IPS-18c (cell line): ENCODE measurements around the gene C12orf75.
"Not testable (repeated sequence)": the region's sequence is repeated elsewhere in the genome, so short reads cannot be mapped to it uniquely, and the experiment has no call there.

Source experiments
- H3K4me3 ChIP-seq: 2 replicates; pipeline ENCODE4 v1.7.0; 2013; ENCODE audit warnings: low read depth, mild to moderate bottlenecking, low read length, moderate library complexity; ENCODE audit not compliant: insufficient read depth
- H3K9me3 ChIP-seq: one replicate; pipeline ENCODE4 v1.6.1; 2013; ENCODE audit warnings: mild to moderate bottlenecking, low read length, moderate library complexity; ENCODE audit not compliant: control insufficient read depth, insufficient read depth

C12orf75 gene

DNA sequence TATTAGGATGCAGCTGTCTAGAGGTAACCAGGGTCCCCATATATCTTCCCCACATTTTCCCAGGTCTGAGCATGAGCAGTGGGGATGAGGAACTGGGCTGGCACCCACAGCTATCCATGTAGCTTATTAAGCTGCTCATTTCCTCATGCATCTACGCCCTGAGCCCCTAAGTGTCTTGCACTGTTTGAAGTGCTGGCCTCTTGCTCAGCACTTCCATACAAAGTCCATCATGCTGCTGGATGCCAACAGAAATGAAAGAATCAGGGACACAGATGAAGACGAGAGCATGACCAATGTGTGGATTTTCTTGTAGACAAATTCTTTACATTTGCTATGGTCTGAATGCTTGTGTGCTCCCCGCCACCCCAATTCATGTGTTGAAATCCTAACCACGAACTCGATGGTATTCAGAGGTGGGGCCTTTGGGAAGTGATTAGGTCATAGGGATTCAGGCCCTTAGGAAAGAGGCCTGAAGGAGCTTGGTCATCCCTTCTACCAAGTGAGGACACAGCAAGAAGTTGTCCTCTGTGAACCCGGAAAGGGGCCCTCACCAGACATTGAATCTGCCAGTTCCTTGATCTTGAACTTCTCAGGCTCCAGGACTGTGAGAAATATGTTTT, 54.5 kb downstream of the C12orf75 start:
- no peak overlapping the region for H3K4me3 ChIP-seq

DNA sequence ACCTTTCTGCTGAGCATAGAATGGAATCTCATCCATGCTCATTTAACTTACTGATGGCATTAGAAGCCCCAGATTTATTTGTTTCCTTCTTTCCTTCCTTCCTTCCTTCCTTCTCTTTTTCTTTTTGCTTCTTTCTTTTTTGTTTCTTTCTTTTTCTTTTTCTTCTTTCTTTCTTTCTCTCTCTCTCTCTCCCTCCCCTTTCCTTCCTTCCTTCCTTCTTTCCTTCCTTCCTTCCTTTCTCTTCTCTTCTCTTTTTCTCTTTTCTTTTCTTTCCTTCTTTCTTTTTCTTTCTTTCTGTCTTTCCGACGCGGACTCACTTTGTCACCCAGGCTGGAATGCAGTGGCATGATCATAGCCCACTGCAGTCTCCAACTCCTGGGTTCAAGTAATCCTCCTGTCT, 55.9 kb downstream of the C12orf75 start:
- Histone ChIP-seq H3K9me3 (no peaks in the 10 kb centered on the region), H3K4me3 (no peak overlapping the region)

More for the DNA sequence above, 54.5 kb downstream of the C12orf75 start:
- H3K9me3 ChIP-seq = no peaks in the 10 kb centered on the region

DNA sequence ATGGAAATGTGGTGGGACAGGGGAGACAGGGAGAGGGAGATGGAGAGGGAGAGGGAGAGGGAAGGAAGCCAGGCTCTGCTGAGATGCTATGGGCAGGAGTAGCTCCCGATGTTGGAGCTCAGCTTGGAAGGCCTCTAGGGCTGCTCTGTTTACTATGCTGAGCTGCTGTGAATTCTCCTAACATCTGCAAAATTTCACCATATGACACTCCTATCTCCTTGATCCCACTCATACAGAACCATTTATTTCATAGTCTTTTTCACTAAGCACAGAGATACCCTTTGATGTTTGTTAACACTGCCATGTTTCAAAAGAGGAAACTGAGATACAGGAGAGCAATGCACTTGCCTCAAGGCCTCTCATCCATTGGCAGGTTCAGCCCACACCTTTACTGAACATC, 60.7 kb downstream of the C12orf75 start:
- no peaks in the 10 kb centered on the region for H3K9me3 ChIP-seq
- no peak overlapping the region for H3K4me3 ChIP-seq

DNA sequence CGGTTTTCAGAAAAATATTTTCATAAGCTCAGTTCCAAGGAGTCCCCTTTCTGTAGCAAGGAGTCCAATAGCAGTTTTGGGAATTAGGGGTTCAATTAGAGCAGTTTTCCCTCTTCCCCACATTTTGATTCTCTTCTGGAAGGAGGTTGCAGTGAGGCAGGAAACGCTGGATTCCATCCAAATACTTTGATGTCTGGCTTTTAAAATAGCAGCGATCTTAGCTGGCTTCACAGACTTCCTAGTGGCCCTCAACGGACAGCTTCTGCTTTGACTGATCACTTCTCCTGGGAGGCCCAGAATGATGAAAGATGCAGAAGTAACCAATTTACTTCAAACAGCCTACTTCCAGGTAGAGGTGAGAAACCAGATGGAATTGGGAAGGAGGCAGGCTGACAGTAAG, 63.1 kb downstream of the C12orf75 start:
- no peak overlapping the region for H3K4me3 ChIP-seq
- H3K9me3 ChIP-seq = no peaks in the 10 kb centered on the region

DNA sequence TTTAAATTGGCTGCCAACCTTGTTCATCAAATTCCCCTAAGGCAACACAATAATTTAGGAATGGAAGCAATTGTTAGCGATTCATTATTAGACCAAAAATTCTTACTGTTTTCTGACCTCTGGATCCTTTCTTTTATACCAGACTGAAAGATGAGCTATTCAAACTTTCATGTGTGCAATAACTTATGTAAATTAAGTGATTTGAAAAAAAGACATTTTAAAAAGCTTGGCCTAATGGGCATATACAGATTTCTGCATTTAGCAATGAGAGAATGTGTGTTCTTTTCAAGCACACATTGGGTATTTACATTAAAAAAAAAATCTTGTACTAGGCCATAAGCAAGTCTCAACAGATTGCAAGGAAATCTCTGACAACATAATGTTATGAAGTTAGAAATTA, 65.5 kb downstream of the C12orf75 start:
- H3K9me3 ChIP-seq = no peaks in the 10 kb centered on the region
- no peak overlapping the region for H3K4me3 ChIP-seq

DNA sequence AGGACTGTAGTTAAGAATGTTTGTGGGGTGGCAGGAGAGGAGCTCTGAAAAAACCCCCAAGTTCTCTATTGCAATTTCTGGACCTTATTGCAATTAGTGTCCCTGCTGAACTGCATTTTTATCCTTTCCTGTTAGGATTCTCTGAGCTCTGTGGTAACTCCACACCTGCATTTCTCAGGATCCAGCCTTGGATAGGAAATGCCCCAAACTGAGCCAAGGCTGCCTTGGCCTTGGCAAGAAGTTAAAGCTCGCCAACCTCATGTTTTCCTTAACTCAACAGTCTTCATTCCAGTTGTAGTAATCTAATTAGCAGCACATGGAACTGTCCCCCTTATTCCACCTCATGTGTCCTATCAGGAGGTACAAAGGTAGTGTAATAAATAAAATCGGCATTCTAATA, 66.5 kb downstream of the C12orf75 start:
- H3K4me3 ChIP-seq = no peak overlapping the region
- H3K9me3 ChIP-seq = no peaks in the 10 kb centered on the region

DNA sequence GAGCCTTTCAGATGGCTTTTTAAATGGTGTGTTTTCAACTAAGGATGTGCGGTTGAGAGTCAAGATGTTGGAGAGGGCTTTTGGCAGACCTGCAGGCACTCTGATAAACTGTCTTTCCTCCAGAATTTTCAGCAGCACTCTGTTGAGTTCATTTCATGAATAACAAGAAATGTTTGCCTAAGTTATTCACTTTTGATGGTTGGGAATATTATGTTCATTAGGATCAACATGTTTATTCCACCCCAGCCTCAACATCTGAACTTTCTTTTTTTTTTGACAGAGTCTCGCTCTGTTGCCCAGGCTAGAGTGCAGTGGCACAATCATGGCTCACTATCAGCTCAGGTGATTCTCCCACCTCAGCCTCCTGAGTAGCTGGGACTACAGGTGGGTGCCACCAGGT, 68.4 kb downstream of the C12orf75 start:
- Histone ChIP-seq H3K9me3 (no peaks in the 10 kb centered on the region), H3K4me3 (no peak overlapping the region)

DNA sequence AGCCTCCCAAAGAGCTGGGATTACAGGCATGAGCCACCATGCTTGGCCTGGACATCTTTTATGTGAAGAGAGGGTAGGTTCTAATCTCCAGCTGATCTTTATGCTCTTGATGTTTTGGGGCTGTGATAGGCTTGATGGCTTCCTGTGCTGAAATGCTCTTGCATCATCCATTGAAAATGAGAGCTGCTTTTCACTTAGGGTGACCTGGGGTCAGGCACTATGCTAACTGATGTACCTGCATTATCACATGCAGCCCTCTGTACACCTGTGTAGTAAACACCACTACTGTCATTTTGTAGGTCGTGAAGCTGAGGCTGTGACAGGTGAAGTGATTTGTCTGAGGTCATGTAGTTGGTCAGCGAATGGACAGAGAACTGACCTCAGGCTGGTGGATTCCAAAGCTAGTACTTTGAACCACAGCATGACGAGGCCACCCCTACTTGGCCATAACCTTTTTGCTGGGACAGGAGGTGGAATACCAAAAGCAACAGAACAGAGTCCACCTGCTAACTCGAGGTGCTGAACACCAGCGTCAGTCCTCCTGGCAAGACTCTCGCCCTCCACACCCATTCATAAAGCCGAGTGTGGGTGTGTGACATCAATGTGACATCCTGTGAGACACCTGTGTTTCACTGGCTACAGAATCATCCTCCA, 69.1 kb downstream of the C12orf75 start:
- Histone ChIP-seq H3K4me3 (no peak overlapping the region), H3K9me3 (no peaks in the 10 kb centered on the region)

DNA sequence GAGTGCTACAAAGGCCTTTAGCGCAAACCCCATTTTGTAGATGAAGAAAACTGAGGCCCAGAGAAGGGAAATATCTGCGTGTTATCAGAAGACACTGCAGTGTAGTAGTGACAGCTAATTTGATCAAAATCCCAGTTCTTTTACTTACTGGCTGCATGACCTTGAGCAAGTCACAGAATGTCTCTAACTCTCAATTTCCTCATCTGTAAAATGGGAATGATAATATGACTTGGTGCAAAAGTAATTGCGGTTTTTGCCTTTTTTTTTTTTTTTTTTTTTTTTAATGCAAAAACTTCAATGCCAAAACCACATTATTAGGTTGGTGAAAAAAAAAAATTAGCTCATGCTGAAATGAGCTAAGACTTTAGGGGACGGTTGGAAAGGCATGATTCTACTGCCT, 69.7 kb downstream of the C12orf75 start:
- no peaks in the 10 kb centered on the region for H3K9me3 ChIP-seq
- H3K4me3 ChIP-seq = no peak overlapping the region

DNA sequence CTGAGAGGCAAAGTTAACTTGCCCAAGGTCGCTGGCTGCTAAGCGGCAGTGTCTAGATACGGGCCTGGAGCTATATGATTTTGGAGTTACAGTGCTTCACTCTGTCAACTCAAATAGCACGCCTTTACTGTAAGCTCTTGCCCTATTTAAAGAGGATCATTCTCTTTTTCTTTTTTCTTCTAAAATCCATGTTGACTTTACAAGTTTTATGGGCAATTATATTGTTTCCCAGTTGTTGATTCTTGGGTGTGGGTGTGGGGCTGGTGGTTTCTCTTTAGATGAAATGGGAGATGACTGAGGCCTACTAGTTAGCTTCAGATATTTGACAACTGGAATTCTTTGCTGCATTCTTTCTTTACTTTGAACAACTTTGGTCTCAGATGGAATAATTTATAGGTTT, 70.7 kb downstream of the C12orf75 start:
- no peak overlapping the region for H3K4me3 ChIP-seq
- H3K9me3 ChIP-seq = no peaks in the 10 kb centered on the region

DNA sequence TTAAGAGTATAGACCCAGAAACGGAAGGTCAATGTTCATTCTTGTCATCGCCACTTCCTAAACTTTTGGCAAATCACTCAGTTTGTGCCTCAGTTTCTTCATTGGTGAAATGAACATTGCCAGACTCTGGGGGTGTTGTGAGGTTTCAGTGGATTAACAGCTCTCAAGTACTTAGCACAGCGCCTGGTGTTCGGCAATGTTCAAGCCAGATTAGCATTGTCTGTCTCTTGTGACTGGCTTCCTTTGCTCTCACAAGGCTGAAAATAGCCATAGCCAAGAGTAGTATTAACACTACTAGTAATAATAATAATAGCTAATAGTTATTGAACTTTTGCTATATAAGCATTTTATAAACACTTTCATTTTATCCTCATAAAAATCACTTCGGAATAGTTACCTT, 71.9 kb downstream of the C12orf75 start:
- Histone ChIP-seq H3K9me3 (no peaks in the 10 kb centered on the region), H3K4me3 (no peak overlapping the region)

DNA sequence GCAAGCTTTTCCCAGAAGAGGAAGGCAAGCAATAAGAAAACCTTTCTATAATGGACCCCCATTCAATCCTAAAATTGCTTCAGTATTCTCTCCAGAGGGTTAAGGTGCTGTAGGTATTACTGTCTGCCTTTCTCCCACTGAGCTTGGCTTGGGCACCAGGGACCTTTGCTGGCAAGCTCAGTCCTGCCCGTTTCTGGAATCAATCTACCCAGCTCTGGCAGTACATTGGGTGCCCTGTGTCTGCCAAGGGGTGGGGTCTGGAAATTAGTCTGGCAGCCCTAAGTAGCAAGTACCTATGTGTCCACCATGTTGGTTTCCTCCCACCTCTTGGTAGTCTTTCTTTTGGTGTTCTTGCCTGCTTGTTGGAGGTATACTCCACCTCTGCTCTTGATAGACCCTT, 72.6 kb downstream of the C12orf75 start:
- no peaks in the 10 kb centered on the region for H3K9me3 ChIP-seq
- no peak overlapping the region for H3K4me3 ChIP-seq

DNA sequence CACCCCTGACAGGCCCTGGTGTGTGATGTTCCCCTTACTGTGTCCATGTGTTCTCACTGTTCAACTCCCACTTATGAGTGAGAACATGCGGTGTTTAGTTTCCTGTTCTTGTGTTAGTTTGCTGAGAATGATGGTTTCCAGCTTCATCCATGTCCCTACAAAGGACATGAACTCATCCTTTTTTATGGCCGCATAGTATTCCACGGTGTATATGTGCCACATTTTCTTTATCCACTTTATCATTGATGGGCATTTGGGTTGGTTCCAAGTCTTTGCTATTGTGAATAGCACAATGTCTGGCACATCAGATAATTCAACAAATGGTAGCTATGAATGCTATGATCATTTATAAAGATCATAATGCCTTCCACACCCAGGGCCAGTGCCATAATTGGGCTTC, 73.6 kb downstream of the C12orf75 start:
- not testable (repeated sequence) for H3K9me3 ChIP-seq, H3K4me3 ChIP-seq

DNA sequence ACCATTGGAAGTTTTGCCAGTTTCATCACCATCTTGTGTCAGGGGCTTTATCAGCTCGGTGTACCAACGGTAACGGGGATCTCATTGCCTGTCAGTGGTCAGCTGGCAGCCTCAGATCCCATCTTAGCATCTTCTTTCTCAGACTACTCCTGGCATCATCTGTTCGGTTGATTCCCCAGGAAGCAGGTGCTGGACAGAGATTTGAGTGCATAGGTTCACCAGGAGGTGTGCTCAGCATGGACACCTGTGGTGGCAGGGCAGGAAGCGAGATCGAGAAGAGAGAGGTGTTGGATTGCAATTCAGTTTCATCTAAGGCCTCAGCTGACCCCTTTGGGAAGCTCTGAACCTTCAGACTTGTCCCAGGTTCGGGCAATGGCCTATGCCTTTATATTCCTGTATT, 76.0 kb downstream of the C12orf75 start:
- H3K9me3 ChIP-seq = no peaks in the 10 kb centered on the region
- no peak overlapping the region for H3K4me3 ChIP-seq

DNA sequence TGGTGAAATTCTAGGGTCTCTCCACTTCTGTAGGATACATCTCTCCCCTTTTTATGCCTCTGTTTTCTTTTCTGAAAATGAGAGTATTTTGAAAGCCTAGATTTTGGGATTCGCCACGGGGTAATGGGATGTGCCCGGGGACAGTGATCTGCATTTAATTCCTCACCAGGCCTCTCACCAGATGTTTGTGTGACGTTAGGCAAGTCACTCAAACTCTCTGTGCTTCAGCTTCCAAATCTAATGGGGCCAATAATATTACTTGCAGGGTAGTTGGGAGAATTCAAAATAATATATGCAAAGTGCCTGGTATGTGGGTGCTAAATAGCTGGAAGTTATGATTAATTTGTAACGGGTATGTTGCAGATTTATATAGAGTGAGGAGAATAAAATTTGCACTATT, 78.8 kb downstream of the C12orf75 start:
- Histone ChIP-seq H3K9me3 (no peaks in the 10 kb centered on the region), H3K4me3 (no peak overlapping the region)

DNA sequence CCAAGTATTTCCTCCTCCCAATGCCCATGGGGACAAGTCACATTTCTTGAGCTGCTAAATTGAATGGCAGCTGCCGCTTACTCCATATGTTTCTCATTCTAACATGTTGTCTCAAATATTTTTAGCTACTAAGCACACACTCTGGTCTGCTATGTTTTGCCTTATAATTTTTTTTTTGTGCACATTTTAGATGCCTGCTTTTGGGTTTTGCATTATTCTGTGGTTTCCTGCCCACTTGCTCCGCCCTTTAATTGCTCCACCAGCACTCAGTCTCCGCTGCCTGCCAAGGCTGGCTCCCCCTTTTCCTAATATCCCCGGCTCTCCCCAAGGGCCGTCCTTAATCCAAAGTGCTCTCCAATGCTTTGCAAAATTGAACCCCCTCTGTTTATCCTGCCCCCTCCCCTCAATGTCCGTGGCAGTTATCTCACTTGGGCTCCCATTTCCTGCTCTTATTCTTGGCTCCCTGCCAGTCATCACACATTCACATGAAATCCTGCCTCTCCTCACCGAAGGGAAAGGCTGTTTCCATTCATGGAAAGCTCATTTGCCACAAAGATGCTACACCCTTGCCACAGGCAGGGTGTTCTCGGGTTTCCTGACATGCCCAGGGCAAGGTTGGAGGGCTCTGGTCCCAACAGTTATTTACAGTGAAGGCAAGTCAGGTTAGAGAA, 79.4 kb downstream of the C12orf75 start:
- Histone ChIP-seq H3K4me3 (no peak overlapping the region), H3K9me3 (no peaks in the 10 kb centered on the region)

DNA sequence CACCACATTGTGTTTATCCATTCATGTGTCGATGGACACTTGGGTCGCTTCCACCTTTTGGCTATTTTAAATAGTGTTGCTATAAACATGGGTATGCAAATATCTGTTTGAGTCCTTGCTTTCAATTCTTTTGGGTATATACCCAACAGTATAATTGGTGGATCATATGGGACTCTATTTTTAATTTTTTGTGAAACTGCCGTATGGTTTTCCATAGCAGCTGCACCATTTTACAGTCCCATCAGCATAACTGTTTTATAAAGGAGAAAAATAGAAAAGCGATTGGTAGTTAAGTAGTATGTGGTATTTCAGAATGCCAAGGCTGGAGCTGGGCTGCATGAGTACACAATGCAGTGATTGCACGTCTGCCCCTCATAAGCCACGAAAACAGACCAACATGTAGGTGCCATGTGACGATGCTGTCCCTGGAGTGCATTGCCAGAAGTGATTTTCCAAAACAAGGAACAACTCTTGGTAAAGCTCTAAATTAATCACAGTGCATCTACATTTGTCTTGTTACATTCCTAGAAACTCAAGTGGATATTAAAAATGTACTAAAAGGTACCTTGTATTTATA, 83.5 kb downstream of the C12orf75 start:
- H3K4me3 ChIP-seq = no peak overlapping the region

DNA sequence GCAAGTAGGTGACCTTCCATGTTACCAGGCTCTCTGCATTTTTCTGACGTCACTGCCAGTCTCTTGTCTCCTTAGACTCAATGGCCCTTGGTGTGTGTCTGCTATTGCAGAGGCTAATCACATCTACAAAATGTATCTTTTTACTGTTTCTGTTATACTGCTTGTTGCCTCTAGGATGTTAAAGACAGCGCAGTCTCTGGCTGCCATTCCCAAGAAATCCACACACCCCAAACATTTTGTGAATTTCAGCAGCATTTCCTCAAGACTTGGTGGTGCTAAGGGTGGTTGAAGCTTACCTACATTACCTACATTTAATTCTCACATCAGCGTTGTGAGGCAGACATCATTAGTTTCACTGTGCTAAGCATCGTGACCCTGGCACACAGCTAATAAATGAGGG, 87.2 kb downstream of the C12orf75 start:
- Histone ChIP-seq H3K9me3 (no peaks in the 10 kb centered on the region), H3K4me3 (no peak overlapping the region)

More for the DNA sequence above, 83.5 kb downstream of the C12orf75 start:
- no peaks in the 10 kb centered on the region for H3K9me3 ChIP-seq
